ENCODE measurements around the gene YPEL5. TPM values are rescaled to one million over a fixed set of nuclear protein-coding genes. Genes with fewer than 3 reads are reported as not detected.
"Not testable (repeated sequence)": the region's sequence is repeated elsewhere in the genome, so short reads cannot be mapped to it uniquely, and the experiment has no call there.

YPEL5 gene
- polyA plus RNA-seq, 1 of the 3 experiments (the other 2 are of a cell fraction) = 60.5 TPM

DNA sequence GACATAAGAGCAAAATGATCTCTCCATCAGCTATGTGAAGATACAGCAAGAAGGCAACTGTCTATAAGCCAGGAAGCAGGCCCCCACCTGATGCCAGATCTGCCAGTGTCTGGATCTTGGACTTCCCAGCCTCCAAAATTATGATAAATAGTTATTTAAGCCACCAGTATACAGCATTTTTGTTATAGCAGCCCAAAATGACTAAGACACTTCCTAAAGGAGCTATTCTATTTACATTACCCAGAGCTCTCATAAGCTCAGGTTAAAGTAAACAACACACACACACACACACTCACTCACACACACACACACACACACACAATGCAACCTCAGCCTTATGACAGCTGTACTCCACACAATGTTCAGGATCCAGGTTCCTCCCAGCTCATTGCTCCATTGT, 5.7 kb upstream of the YPEL5 start:
- CTCF ChIA-PET = interaction anchor here (1.0 kb wide), 1 partner anchor 24 kb away, joined by 4 read pairs; no protein-coding TSS in a partner anchor
- H3K4me3 ChIP-seq (ENCODE audit: low read depth in 2 of 2, low read length in 1 of 2) = no peak overlapping the region

DNA sequence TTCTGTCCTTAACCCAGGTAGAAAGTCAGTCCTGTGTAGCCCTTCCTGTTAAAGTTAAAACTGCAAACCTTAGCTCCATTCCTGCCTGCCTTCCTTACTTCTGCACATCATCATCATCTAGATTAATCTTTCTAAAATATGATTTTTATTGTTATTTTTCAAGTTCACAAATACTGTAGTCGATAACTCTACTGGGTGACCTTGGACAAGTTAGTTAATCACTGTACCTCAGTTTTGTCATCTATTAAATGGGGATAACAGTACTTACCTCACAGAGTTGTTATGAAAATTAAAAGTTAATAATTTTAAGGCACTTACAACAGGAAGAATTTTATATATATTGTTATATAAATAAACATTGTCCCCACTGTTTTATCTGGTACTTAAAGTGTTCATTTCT, 2.5 kb upstream of the YPEL5 start:
- Histone ChIP-seq H3K27ac (ENCODE audit: low read depth in 2 of 2, low read length in 1 of 2) (no peak overlapping the region), H3K27me3 (ENCODE audit: insufficient read depth) (no peaks in the 10 kb centered on the region), H3K9me3 (no peaks in the 10 kb centered on the region), H3K36me3 (replicated peaks in 1 of 2; ENCODE audit: control insufficient read depth in 1 of 2, insufficient read depth in 2 of 2, low read length in 1 of 2) (peaks cover 8 to 9% of the 10 kb centered on the region in 2 experiments), H3K4me1 (ENCODE audit: control insufficient read depth in 1 of 2, insufficient read depth in 2 of 2, low read depth in 1 of 2, low read length in 1 of 2) (peaks cover 13 to 15% of the 10 kb centered on the region in 2 experiments; a peak in 3 of 4 replicates), H3K79me2 (ENCODE audit: insufficient read depth) (peaks cover 18% of the 10 kb centered on the region), H3F3A (replicated peaks; ENCODE audit: insufficient read depth) (no peaks in the 10 kb centered on the region), H3K9me2 (no peaks in the 10 kb centered on the region), H3K9ac (no peak overlapping the region), H3K4me2 (no peak overlapping the region), H4K20me1 (ENCODE audit: insufficient read depth) (peaks cover 12% of the 10 kb centered on the region), H3K4me3 (ENCODE audit: low read depth in 2 of 2, low read length in 1 of 2) (no peak overlapping the region), H2AFZ (ENCODE audit: low read depth) (no peak overlapping the region)
- no peak for DNase-seq
- ChIA-PET POLR2A (no interaction called here), CTCF (interaction anchor here (8.5 kb wide), 1 partner anchor 20 kb away, joined by 126 read pairs; no protein-coding TSS in a partner anchor)
- TF ChIP-seq, protein P1, sequence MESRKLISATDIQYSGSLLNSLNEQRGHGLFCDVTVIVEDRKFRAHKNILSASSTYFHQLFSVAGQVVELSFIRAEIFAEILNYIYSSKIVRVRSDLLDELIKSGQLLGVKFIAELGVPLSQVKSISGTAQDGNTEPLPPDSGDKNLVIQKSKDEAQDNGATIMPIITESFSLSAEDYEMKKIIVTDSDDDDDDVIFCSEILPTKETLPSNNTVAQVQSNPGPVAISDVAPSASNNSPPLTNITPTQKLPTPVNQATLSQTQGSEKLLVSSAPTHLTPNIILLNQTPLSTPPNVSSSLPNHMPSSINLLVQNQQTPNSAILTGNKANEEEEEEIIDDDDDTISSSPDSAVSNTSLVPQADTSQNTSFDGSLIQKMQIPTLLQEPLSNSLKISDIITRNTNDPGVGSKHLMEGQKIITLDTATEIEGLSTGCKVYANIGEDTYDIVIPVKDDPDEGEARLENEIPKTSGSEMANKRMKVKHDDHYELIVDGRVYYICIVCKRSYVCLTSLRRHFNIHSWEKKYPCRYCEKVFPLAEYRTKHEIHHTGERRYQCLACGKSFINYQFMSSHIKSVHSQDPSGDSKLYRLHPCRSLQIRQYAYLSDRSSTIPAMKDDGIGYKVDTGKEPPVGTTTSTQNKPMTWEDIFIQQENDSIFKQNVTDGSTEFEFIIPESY (IDR thresholded peaks at IDR 0.05; ENCODE audit: borderline replicate concordance, low read depth) = no peak
- TF ChIP-seq POLR2AphosphoS5 (IDR thresholded peaks at IDR 0.05; ENCODE audit: low read depth, low read length) (no peak), NRF1 (IDR thresholded peaks at IDR 0.05; ENCODE audit: low read depth, low read length) (no peak)
- TF ChIP-seq, protein P2, sequence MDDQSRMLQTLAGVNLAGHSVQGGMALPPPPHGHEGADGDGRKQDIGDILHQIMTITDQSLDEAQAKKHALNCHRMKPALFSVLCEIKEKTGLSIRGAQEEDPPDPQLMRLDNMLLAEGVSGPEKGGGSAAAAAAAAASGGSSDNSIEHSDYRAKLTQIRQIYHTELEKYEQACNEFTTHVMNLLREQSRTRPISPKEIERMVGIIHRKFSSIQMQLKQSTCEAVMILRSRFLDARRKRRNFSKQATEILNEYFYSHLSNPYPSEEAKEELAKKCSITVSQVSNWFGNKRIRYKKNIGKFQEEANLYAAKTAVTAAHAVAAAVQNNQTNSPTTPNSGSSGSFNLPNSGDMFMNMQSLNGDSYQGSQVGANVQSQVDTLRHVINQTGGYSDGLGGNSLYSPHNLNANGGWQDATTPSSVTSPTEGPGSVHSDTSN (IDR thresholded peaks at IDR 0.05) = no peak
- WGBS (ENCODE audit: low lambda C conversion rate) = 4% methylated on average over 1 of the region's 1 CpG

More for the DNA sequence above, 5.7 kb upstream of the YPEL5 start:
- H2AFZ ChIP-seq (ENCODE audit: low read depth) = no peak overlapping the region
- DNase-seq = no peak
- H3K36me3 ChIP-seq (replicated peaks in 1 of 2; ENCODE audit: control insufficient read depth in 1 of 2, insufficient read depth in 2 of 2, low read length in 1 of 2) = no peaks in the 10 kb centered on the region
- POLR2A ChIA-PET = no interaction called here
- TF ChIP-seq FOSL2 (IDR thresholded peaks at IDR 0.05; ENCODE audit: borderline replicate concordance, low read depth) (no peak), TEAD4 (IDR thresholded peaks at IDR 0.05; ENCODE audit: borderline replicate concordance, insufficient read depth) (no peak), RAD21 (IDR thresholded peaks at IDR 0.05; ENCODE audit: low read length) (no peak), MEF2A (IDR thresholded peaks at IDR 0.05; ENCODE audit: borderline replicate concordance, low read depth) (no peak)
- H3K79me2 ChIP-seq (ENCODE audit: insufficient read depth) = no peaks in the 10 kb centered on the region
- H3K27ac ChIP-seq (ENCODE audit: low read depth in 2 of 2, low read length in 1 of 2) = no peak overlapping the region
- H3K4me1 ChIP-seq (ENCODE audit: control insufficient read depth in 1 of 2, insufficient read depth in 2 of 2, low read depth in 1 of 2, low read length in 1 of 2) = peaks cover 4% of the 10 kb centered on the region in 2 experiments; a peak in 2 of 4 replicates
- H3K4me2 ChIP-seq = no peak overlapping the region
- no peak overlapping the region for H3K9ac ChIP-seq
- H3K9me3 ChIP-seq = no peaks in the 10 kb centered on the region
- no peaks in the 10 kb centered on the region for H3K27me3 ChIP-seq (ENCODE audit: insufficient read depth)
- no peaks in the 10 kb centered on the region for H3F3A ChIP-seq (replicated peaks; ENCODE audit: insufficient read depth)
- H3K9me2 ChIP-seq = no peaks in the 10 kb centered on the region
- H4K20me1 ChIP-seq (ENCODE audit: insufficient read depth) = no peaks in the 10 kb centered on the region

DNA sequence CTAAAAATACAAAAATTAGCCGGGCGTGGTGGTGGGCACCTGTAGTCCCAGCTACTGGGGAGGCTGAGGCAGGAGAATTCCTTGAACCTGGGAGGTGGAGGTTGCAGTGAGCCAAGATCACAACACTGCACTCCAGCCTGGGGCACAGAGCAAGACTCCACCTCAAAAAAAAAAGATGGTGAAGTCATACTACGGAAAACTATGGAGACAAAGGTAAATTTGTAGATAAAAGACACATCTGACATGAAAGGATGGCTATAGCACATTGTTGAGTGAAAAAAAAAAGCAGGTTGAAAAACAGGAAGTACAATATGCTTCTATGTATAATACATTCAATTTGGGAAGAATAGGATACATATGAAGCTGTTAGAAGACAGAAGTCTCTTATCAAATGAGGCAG, 1.9 kb upstream of the YPEL5 start:
- H4K20me1 ChIP-seq (ENCODE audit: insufficient read depth) = peaks cover 19% of the 10 kb centered on the region
- H3K4me1 ChIP-seq (ENCODE audit: control insufficient read depth in 1 of 2, insufficient read depth in 2 of 2, low read depth in 1 of 2, low read length in 1 of 2) = peaks cover 19 to 22% of the 10 kb centered on the region in 2 experiments; a peak in 3 of 4 replicates
- ChIA-PET POLR2A (interaction anchor here (0.7 kb wide), 1 partner anchor 107 kb away, joined by 3 read pairs; no protein-coding TSS in a partner anchor), CTCF (interaction anchor here (2.3 to 8.5 kb wide), 2 partner anchors 13 to 19 kb away, joined by 6 to 126 read pairs; no protein-coding TSS in a partner anchor)
- H3K9me2 ChIP-seq; H3K9ac ChIP-seq; H3K9me3 ChIP-seq; H3F3A ChIP-seq (replicated peaks; ENCODE audit: insufficient read depth); H2AFZ ChIP-seq (ENCODE audit: low read depth); H3K27ac ChIP-seq (ENCODE audit: low read depth in 2 of 2, low read length in 1 of 2); H3K27me3 ChIP-seq (ENCODE audit: insufficient read depth); H3K4me2 ChIP-seq; DNase-seq; H3K4me3 ChIP-seq (ENCODE audit: low read depth in 2 of 2, low read length in 1 of 2): not testable (repeated sequence)
- peaks cover 25% of the 10 kb centered on the region for H3K79me2 ChIP-seq (ENCODE audit: insufficient read depth)
- 72% methylated on average over 3 of the region's 3 CpGs for WGBS (ENCODE audit: low lambda C conversion rate)
- peaks cover 12 to 15% of the 10 kb centered on the region in 2 experiments for H3K36me3 ChIP-seq (replicated peaks in 1 of 2; ENCODE audit: control insufficient read depth in 1 of 2, insufficient read depth in 2 of 2, low read length in 1 of 2)

Measured in SK-N-SH (cell line).